GM18526 (cell line): Measurements from ENCODE around the gene SZT2.

ENCODE experiments used
- POLR2A ChIP-seq: IDR thresholded peaks from 3 replicates; pipeline ENCODE4 v1.6.1; 2011; ENCODE audit not compliant: insufficient read length; ENCODE audit errors: extremely low read depth

Gene SZT2

GRCh38 chr1:43405219-43405875, 15.6 kb downstream of the SZT2 start:
- no peak for TF ChIP-seq POLR2A

DNA sequence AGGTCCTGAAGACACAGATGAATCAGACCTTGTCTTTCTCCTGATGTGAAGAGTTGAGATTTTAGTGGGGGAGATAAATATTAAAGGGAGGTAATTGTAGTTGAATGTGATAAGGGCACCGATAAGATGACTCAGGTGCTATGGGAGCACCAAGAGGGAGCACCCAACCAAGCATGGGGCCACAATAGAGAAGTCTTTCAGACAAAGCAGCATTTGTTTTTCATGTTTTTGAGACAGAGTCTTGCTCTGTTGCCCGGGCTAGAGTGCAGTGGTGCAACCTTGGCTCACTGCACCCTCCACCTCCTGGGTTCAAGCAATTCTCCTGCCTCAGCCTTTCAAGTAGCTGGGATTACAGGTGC, 16.2 kb downstream of the SZT2 start:
- no peak for TF ChIP-seq POLR2A

DNA sequence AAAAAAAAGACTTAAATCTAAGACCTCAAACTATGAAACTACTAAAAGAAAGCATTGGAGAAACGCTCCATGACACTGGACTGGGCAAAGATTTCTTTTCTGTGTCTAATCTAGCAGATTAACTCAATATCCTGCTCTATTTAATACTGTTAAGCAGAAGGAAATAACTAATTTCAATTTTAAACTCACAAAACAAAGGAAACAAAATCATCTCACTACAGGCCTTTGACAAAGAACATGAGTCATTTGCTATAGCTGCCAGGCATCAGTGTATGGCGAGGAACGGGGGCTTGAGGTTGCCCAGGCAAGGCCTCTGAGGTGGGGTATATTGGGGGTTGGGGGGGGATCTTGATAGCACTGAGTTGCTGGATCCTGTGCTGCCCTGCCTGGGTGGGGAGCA, 20.9 kb downstream of the SZT2 start:
- no peak for TF ChIP-seq POLR2A

GRCh38 chr1:43414634-43415223, 25.0 kb downstream of the SZT2 start:
- no peak for TF ChIP-seq POLR2A

GRCh38 chr1:43415901-43416300, 26.2 kb downstream of the SZT2 start:
- TF ChIP-seq POLR2A, result no peak

DNA sequence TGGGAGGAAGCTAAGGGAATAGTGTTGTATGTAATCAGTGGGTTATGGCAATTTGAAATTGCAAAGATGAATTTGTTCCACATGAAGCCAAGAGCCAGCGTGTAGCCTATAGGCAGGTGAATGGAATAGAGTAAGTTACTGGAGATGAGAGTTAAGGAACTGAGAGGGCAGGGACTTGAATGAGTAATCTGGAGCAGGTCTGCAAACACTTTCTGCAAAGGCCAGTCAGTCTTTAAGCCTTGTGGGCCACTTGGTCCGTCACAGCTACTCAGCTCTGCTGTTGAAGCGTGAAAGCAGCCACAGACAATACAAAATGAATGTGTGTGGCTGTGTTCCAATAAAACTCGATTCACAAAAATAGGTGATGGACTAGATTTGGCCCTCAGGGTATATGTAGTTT, 29.2 kb downstream of the SZT2 start:
- TF ChIP-seq POLR2A, result no peak

DNA sequence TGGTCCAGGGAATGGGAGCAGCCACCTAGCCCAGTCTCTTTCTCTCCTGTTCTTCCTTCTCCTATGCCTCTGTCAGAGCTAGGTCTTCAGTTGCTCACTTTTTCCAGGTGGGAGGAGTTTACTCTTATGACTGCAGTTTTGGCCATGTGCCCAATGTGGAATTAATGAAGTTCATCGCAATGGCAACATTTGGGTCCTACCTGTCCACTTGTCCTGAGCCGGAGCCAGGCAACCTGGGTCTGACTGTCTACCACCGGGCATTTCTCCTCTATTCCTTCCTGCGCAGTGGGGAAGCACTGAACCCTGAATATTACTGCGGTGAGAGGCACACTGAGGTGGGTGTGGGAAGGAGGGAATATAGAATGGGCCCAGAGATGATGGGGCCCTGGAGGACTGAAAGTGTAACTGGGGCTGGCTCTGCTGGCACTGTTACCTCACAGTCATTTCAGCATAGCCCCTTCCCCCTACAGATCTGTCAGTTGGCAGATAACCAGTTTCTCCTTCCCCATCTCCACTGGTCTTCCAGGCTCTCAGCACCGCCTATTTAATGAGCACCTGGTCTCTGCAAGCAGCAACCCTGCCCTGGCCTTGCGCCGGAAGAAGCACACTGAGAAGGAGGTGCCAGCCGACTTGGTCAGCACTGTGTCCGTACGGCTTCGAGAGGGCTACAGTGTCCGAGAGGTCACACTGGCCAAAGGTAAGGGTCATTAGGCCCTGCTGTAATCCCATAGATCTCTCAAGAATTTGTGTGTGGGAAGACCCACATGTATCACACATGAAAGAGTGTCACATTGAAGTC, 30.1 kb downstream of the SZT2 start:
- no peak for TF ChIP-seq POLR2A

GRCh38 chr1:43420874-43421273, 31.2 kb downstream of the SZT2 start:
- TF ChIP-seq POLR2A, result no peak

DNA sequence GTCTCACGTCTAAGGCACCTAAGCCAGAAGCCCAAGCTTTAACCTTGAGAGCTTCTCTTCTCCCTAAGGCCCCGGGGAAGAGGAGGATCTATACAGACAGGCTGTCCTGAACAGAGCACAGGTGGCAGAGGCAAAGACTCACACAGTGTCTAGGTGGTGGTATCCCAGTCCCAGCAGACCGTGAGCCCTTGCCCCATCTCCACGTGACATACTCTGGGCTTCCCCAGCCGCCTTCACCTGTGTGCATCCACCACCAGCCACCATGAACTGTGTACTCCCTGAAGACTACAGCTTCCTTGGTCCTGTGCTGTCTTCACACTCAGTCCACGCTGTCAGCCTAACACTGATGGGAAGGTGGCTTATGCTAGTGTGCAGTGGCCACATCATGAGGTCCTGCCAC, 31.7 kb downstream of the SZT2 start:
- no peak for TF ChIP-seq POLR2A

- no peak for TF ChIP-seq POLR2A
These were observed 32.5 kb downstream of the SZT2 start for GRCh38 chr1:43421976-43422750.

DNA sequence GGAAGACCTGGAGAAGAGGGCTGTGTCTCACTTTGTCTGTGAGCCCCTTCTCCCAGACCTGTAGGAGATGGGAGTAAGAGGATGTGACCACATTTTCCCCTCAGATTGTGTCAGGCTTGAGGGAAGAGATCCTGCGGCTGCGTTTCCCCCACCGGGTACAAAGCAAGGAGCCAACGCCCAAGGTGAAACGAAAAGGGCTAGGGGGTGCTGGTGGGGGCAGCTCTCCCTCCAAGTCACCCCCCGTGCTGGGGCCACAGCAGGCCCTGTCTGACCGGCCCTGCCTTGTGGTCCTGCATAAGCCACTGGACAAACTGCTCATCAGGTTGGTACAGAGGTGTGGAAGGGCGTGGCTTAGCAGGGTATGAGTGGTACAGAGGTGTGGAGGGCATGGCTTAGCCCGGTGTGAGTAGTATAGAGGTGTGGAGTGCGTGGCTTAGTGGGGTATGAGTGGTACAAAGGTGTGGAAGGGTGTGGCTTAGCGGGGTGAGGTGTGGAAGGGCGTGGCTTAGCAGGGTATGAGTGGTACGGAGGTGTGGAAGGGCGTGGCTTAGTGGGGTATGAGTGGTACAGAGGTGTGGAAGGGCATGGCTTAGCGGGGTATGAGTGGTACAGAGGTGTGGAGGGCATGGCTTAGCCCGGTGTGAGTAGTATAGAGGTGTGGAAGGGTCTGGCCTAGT, 33.4 kb downstream of the SZT2 start:
- no peak for TF ChIP-seq POLR2A

DNA sequence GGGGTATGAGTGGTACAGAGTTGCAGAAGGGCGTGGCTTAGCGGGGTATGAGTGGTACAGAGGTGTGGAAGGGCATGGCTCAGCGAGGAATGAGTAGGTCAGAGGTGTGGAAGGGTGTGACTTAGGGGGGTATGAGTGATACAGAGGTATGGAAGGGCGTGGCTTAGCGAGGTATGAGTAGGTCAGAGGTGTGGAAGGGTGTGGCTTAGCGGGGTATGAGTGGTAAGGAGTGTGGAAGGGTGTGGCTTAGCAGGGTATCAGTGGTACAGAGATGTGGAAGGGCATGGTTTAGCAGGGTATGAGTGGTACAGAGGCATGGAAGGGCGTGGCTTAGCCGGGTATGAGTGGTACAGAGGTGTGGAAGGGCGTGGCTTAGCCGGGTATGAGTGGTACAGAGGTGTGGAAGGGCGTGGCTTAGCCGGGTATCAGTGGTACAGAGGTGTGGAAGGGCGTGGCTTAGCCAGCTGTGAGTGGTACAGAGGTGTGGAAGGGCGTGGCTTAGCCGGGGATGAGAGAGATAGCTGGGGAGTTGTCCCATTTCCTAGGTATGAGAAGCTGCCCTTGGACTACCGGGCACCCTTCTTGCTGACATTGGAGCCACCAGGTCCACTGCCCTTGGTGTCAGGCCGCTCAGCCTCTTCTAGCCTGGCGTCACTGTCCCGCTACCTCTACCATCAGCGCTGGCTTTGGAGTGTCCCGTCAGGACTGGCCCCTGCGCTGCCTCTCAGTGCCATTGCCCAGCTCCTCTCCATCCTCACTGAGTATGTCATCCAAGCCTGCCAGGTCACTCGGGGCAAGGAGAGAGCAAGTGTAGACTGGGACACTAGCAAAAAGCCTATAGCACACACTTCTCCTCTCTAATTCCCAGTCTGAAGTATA, 34.2 kb downstream of the SZT2 start:
- TF ChIP-seq POLR2A, result no peak

DNA sequence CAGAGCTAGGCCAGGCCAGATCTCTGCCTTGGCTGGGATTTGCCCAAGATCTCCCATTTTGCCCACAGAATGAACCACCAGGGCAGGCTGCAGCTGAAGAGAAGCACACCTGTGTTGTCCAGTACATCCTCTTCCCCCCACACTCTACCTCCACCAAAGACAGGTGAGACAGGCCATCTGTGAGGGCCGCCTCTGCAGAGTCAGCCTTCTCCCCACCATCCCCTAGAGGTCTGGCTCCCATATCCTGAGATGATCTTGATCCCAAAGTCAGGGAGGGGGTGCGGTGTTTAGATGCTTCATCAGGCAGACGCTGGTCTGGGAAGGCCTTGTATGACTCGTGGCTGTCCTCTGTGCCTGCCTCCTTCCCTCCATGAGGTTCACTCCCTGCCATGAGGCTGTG, 35.3 kb downstream of the SZT2 start:
- no peak for TF ChIP-seq POLR2A

DNA sequence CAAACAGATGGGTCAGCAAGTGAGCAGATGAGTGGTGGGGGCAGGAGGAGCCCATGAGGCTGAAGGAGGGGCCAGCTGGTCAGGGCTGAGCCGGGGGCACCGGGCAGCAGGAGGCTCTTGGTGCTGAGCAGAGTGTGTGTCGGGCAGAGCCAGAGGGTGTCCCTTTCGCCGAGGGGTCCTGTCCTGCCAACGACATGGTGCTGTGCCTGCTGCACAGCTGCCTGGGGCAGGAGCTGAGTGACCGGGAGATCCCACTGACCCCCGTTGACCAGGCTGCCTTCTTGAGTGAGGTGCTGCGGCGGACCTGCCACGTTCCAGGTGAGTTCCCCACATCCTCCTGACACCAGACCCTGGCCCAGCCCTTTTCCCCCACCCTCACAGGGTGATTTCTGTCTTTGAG, 36.5 kb downstream of the SZT2 start:
- no peak for TF ChIP-seq POLR2A
